Renal cortical epithelial cell (primary cell): Measurements from ENCODE around the gene GAS2. TPM values are rescaled to one million over a fixed set of nuclear protein-coding genes. Genes with fewer than 3 reads are reported as not detected.
A peak's percentile ranks its signal among the peaks of the same experiment; 100 is the strongest.

ENCODE experiments used
- DNase-seq: peaks from one replicate; pipeline ENCODE4 v3.0.0-alpha.2; 2011; ENCODE audit warnings: low read depth
- total RNA-seq: library from RNA; depleted of rRNA; stranded (reverse); fragments of >200 nt; gene quantifications from 2 replicates; pipeline ENCODE4 v1.2.3, GENCODE V29; 2014

GAS2 gene
- total RNA-seq, 1 donor from 2014 or later, result 4.4 TPM

DNA sequence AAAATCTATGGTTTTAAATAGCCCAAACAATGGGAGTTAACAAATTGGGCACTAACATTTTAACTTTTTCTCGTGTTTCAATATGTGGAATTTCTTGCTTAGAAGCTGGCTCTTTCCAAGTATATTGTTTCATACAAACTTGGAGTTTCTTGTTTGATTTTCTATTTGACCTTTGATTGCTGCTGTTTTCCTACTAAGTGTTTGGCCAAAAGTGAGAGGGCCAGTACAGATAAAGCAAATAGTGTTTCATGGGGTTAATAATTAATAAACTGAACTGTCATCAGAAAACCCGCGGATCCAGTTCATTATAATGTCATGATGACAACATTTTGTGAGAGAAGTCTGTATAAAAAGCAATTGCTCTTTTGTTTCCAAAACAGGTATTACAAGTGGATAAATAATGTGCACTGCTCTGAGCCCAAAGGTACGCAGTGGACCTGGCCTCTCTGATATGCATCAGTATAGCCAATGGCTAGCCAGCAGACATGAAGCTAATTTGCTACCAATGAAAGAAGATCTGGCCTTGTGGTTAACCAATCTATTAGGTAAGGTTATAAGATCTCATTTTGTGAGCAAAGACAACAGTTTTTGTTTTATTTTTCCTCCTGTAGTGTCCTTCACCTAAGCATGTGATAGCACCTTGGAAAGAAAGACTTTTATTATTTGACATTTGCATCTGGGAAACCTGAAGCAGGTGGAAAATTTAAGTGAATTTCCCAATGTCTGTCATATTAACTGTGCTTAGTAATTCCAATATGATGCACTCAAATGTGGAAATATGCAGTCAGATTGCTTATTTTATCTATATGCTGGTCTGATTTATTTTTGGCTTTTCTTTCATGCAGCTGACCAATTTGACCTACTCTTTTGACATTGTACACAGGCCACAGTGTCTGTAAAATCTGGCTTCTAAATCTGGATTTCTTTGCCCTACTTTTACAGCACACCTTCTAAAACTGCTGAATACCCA is 8.3 kb downstream of the GAS2 start:
- peak; percentile 22 for DNase-seq

DNA sequence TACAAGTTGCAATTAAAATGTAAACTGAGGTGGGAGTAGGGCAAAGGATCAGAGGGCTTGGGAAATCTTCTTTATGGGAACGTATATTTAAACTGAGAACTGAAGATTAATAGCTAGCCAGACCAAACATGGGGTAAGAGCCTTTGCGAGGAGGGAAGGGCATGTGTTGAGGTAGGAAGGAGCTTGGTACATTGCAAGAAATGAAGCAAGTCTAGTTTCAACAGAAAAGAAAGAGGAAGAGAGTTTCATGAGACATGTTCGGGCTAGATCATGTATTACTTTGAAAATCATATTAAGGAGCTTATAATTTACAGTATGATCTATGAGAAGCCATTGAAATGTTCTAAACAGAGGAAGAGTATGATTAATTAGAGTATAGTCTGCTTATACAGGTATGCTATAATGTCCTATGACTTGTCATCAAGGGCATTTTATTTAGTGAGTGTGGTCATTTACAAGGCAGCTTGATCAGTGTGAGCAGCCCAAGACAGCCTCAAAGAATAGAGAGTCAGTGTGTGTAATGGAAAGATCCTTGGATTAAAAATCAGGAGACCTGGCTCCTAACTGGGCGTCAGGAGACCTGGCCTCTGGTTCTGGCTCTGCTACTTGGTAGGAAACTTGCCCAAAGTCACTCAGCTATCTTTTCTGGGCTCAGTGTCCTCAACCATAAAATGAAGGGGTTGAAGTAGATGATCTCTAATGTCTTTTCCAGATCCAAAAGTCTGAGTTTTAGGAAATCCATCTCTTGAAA is 10.9 kb downstream of the GAS2 start:
- no peak for DNase-seq

DNA sequence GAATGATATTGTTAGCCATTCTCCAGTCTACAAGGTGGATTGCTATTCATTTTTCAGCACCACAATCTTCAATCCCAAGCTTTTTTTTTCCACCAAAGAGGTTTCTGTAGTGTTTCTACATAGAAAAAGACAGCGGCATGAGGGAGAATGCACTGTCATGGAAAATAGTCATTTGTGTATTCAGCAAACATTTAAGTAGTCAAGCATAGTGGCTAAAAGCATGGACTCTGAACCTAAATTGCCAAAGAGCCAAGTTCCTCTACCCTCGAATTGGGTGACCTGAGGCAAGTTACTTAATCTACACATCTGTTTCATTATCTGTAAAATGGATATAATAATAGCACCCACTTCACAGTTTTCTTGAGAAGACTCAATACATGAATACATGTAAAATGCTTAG is 14.2 kb downstream of the GAS2 start:
- DNase-seq, result no peak

- no peak for DNase-seq
These were observed 14.9 kb downstream of the GAS2 start for GRCh38 chr11:22681281-22681812.

GRCh38 chr11:22684082-22684481 is 17.7 kb downstream of the GAS2 start:
- no peak for DNase-seq

- no peak for DNase-seq
These were observed 18.7 kb downstream of the GAS2 start for GRCh38 chr11:22685111-22685510.

DNA sequence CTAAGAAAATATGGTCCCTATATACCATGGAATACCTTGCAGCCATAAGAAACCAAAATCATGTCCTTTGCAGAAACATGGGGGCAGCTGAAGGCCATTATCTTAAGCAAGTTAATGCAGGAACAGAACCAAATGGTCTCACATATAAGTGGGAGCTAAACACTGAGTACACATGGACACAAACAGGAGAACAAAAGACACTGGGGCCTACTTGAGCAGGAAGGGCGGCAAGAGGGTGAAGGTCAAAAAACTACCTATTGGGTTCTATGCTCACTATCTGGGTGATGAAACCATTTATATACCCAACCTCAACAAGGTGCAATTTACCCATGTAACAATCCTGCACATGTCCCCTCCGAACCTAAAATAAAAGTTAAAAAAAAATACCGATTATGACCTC is 22.5 kb downstream of the GAS2 start:
- DNase-seq, result no peak

- DNase-seq, result no peak
These were observed 23.8 kb downstream of the GAS2 start for GRCh38 chr11:22690257-22690656.

DNA sequence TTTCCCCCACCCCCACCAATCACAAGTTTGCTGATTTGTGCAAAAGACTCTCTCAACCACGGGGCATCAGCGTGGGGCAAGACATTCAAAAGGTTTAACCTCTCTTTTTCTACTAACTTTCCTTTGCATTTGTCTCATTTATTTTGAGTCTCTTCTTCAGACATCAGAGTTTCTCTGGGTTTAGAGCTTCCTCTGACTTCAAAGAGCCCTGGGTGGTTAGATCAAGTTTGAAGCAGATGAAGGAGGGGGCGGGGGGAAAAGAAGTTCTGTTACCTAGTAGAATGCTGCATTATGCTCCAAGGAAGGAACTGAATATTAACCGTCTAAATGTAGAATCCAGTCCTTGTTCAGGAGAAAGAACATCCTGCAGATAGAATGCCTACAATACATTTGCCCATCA is 24.5 kb downstream of the GAS2 start:
- no peak for DNase-seq

GRCh38 chr11:22699388-22699787 is 33.0 kb downstream of the GAS2 start:
- DNase-seq, result no peak

GRCh38 chr11:22702031-22702430 is 35.6 kb downstream of the GAS2 start:
- peak; percentile 1 for DNase-seq

- peak; percentile 89 for DNase-seq
These were observed 36.6 kb downstream of the GAS2 start for GRCh38 chr11:22703040-22703439.

DNA sequence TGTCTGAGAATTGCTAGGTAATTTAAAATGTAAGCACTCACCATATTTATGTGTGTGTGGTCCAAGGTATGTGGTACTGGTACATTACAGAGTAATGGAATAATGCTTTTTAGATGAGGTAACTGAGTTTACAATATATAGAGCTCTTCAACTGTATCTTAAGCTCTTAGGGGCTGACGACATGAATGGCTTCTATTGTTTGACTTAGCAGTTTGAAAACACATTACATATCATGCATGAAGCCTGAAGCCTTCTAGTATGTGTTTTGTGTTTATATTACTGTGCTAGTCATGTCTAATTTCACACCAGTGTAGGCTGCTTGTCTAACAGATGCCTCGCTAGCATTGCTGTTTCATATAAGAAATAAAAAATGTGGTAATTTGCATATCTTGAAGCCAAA is 37.2 kb downstream of the GAS2 start:
- DNase-seq, result peak; percentile 16

- no peak for DNase-seq
These were observed 40.9 kb downstream of the GAS2 start for GRCh38 chr11:22707119-22707899.

- DNase-seq, result no peak
These were observed 44.8 kb downstream of the GAS2 start for GRCh38 chr11:22711071-22711770.

- peak; percentile 59 for DNase-seq
These were observed 45.5 kb downstream of the GAS2 start for GRCh38 chr11:22711880-22712279.

DNA sequence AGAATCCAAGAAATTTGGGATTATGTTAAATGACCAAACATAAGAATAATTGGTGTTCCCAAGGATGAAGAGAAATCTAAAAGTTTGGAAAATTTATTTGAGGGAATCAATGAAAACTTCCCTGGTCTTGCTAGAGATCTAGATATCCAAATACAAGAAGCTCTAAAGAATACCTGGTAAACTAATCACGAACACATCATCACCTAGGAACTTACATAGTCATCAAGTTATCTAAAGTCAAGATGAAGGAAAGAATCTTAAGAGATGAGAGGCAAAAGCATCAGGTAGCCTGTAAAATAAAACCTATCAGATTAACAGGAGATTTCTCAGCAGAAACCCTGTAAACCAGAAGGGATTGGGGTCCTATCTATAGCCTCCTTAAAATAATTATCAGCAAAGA is 46.9 kb downstream of the GAS2 start:
- no peak for DNase-seq

DNA sequence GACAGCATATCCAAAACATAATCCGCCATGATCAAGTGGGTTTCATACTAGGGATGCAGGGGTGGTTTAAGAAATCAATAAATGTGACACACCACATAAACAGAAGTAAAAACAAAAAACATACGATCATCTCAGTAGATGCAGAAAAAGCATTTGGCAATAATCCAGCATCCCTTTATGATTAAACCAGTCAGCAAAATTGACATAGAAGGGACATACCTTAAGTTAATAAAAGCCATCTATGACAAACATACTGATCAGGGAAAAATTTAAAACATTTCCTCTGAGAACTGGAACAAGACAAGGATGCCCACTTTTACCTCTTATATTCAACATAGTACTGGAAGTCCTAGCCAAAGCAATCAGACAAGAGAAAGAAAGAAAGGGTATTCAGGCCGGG is 49.6 kb downstream of the GAS2 start:
- DNase-seq, result no peak

DNA sequence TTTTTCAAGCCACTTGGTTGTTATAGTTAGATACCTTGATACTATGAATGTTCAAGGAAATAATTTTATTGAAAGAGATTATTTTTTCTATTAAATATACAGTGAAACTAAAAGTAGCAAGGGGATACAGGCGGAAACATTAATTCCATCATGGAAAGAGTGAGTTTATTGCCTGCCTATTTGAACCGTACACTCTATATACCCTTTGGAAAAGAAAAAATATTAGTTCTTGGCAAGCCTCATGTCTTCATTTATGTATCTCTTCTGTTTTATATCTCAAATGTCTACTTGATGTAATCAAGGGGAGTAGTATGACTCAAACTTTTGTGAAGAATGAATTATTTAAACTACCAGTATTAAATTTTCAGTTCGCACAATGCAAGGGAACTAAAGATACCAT is 54.0 kb downstream of the GAS2 start:
- DNase-seq, result no peak

GRCh38 chr11:22723274-22723673 is 56.9 kb downstream of the GAS2 start:
- no peak for DNase-seq

DNA sequence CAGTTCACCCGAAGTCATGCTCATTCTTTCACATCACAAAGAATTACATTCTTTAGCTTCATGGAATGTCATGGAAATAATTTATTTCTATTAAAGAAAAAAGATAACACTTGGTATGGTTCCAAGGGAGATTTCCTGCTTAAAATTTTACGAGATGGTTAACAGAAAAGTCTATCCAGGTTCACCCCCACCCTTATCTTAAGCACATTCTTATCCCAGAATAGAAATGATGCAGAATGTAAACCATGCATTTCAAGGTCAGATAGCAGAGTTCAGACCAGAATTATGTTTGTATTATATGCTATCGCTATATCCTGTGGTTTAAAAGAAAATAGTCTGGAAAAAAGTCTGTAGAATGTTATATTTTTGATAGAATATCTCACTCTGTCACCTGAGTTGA is 58.7 kb downstream of the GAS2 start:
- no peak for DNase-seq
